ENCODE data around the gene DAZAP2.
A peak's percentile ranks its signal among the peaks of the same experiment; 100 is the strongest.

Gene DAZAP2, protein sequence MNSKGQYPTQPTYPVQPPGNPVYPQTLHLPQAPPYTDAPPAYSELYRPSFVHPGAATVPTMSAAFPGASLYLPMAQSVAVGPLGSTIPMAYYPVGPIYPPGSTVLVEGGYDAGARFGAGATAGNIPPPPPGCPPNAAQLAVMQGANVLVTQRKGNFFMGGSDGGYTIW

DNA sequence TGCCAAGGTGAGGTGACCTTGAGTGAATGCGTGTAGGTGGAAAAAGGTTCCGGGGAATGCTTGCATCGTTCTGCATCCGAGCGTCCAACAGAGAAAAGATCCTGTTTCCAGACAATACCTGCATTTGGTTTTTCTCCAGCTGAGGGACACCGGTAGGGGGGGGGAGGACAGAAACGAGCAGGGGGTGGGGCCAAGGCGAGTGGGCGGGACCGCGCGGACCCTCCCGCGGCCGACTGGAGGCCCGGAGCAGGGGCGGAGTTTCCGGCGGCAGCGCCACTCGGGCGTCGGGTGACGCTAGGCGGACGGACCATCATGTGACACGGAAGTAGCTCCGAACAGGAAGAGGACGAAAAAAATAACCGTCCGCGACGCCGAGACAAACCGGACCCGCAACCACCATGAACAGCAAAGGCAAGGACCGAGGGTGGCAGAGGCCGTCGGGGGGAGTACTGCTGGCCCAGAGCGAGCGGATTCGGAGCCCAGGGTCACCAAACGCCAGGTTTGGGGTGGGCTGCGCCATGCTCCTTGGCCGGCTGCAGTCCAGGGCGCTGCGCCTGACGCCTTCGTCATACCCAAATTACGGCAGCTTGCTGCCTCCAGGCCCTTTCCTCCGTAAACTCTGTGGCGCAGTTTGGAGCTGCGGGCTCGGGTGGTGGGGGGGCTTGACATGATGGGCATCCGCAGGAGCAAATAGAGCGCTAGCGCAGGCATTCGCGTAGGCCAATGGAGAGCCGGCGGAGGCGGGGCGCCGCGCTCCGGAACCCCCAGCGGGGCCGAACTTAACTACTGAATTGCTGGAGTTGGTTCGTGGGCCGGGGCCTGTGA, at the start of gene DAZAP2:
Gene DAZAP2 (plus strand): TSS at position 317 of the 825 bp plus-strand sequence. CDS start 82 bp downstream, at position 399.
- DNase-seq = peak; percentile 96

DNA sequence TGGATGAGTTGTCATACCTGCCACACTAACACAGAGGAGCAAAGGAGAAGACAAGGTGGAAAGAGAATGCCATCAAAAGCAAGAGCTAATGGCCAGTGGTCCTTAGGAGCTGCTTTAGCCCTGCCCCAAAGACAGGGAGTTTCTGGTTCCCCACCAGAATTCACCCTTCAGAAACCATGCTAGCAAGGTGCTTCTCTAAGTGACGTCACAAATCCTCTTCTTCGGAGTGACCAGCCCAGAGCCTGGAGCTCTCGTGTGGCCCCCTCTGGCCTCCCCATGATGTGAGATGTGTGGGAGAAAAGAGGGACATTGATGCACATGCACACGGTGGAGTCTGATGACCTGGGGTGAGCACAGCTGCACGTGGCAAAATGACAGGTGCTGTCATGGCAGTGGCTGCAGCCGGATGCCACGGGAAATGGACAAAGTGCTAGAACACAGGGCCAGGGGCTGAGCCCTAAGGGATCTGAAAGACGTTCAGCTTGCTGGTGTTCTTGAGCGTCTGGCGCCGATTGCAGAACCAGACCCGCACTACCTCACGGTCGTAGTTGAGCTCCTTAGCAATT, 48.8 kb upstream of the DAZAP2 start:
- no peak for DNase-seq

DNA sequence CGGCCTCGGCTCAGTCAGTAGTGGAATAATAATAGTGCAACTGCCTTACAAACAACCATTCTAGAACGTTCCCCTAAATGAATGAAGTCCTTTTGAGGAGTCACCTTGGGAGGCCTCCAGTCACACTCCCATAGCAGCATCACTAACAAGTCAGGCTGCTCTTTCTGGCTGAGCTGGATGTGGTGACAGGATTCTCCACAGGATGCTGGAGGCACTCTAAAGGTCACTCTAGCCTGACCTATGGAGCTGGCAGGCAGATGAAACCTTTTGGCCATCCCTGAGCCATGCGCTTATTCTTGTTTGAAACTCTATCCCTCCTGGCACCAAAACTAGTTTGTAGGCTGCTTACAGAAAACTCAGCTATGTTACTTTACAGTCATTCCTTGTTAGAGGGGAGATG, 47.8 kb upstream of the DAZAP2 start:
- no peak for DNase-seq

DNA sequence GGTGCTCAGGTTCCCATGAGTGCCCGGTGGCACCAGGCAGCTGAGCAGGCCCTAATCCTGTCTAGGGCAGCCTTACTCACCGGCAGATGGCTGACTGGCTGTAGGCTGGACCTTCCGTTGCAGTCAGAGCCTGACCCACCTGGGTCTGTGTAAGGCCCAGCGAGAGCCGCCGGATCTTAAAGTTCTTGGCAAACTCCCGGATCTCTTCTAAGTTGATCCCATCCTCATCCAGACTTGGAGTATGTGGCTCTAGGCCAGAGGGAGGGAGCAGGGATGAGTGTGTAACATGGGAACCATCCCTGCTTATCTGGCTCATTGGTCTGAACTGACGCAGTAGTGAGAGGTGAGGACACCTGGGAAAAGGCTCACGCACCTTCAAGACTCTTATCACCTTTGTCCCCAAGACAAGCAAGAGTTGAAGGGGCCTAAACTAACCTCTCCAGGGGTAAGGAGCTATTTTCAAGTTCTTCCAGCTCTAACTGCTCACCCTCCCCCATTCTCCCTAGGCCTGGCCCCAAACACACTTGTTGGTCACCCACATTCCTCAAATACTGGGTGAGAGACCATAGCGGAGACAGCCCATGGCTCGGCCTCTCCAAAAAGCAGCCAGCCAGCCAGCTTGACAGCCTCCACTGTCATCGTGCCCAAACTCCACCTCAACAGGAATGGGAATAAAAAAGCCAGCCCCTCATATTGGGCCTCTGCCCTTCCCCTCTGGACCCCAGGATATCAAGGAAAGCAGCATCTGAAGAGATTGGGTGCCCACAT, 46.9 kb upstream of the DAZAP2 start:
- no peak for DNase-seq

DNA sequence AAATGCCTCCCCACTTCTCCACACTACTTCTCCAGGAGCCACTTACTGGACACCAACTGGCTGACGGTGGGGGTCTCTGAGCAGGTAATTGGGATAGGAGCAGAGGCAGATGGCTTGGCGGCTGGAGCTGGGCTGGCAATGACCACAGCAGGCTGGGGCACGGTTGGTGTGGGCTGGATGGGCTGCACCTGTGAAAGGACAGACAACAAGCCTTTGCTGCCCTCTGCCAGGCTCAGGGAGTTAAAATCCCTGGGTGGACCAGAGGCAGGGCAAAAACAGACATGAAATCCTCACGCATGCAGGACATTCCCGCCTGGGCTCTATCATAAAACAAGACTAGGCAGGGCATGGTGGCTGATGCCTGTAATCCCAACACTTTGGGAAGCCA, 46.3 kb upstream of the DAZAP2 start:
- no peak for DNase-seq

DNA sequence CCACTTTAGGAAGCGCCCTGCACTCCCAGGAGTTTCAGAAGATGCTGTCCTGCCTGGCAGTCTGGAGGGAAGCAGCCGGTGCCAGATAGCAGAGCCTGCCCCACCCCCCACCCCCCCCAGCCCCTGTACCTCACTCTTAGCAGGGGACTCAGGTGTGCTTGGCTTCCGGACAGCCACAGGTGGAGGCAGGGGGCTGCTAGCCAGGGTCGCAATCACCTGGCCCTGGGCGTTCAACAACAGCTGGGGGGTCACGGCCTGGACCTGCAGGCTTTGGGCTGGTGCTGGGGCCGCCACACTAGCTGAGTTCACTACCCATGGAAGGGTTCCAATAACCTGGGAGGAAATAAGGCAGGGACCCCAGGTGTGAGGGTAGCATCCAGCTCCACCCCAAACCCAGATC, 42.8 kb upstream of the DAZAP2 start:
- DNase-seq = no peak

DNA sequence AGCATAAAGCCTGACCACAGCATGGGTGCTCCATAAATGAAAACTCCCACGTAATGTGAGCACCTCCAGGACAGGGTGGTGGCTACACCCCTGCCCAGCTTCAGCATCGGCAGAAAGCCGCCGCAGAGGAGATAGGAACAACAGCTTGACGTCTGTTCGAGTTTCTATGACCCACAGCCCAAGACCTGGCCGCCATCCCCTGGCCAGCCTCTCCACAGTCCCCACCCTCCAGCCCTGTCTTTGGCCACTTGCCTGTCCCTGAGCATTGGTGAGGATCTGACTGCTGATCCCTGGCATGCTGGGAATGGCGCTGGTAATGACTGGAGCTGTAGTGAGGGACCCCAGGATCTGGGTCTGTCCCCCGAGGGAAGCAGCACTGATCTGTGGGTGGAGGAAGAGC, 42.1 kb upstream of the DAZAP2 start:
- no peak for DNase-seq

DNA sequence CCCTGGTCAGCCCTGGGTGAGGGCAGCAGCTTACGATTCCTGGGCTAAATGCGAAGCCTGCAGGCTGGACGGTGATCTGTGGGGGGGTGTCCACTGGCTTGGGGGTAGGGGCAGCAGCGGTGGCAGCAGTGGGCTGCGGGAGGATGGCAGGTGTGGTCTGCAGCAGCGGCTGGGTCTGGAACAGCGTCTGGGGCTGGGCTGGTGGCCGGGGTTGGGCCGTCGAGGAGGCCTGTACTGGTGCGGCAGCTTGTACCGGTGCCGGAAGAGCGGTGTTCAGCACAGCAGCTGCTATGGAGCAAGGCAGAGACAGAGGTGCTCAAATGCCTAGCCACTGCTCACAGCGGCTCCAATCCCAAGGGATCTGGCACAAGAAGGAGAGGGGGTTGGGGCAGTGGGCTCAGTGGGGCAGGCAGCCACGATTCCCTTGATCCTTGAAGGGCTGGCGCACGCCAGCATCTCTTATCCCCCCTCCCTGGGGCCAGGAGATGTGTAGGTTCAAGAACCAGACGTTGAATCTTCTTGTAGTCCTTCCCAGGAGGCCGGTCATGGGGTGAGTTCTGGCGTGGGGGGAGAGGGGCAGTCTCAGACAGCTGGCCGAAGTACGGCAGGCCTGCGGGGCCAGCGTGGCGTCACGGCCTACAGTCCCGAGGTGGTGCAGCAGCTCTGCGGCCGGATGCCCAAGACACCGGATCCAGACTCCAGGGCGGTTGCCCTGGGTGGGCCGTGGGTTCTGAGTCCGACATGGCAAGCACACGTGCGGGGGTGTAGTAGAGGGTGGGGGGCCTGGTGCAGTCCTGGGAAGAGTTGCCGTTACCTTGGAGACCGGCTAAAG, 40.7 kb upstream of the DAZAP2 start:
- DNase-seq = no peak

DNA sequence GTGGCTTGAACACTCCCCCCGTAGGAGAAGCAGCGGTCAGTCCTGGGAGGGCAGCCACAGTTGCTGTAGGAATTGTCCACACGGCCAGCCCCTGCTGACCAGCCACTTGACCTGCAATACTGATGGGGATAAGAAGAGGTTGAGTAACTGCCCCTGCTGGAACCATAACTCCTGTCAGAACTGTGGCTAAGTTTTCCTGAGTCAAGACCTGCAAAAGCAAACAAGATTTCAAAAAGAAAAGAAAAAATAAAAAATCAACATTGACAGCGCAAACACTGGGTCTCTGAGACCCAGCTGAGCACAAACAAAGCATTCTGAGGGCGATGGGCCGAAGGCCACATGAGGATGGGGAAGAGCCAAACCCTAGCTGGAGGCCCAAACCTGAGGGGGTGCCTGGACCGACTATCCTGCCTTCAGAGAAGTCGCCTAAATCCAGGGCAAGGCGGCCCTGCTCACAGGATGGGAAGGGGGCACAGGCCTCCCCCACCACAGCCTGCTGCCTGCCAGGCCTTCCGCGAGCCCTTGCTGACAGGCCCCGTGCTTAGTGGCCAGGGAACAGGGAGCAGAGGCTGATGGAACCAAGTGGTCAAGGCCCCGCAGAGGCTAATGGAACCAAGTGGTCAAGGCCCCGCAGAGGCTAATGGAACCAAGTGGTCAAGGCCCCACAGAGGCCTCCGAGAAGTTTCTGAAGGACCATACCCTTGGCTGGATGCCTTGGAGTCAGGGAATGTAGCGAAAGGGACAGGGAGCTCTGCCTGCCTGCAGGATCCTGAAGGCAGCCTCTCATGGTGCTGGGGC, 39.9 kb upstream of the DAZAP2 start:
- no peak for DNase-seq

DNA sequence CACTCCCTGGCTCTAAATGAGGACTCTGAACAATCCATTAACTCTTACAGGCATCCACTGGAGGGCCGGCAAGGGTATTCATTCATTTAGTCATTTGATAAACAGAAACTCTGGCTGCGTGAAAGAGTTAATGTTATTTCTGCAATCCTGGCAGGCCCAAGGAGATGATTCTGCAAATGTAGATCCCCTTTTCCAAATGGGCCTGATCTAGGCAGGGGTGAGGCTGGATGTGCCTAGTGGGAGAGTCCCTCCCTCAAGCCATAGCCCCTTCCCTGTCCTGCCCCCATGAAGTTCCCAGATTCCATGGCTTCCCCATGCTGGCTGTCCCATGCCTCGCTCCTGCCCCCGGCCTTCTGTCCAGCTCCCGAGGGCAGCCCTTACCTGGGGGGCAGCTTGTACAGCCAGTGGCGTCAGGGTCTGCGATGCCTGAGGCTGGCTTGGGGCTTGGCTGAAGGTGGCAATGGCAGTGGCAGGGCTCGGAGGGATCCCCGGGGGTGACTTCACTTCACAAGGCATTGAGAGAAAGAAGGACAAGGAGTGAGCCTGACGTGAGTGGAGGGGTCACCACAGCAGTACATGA, 39.2 kb upstream of the DAZAP2 start:
- DNase-seq = no peak

DNA sequence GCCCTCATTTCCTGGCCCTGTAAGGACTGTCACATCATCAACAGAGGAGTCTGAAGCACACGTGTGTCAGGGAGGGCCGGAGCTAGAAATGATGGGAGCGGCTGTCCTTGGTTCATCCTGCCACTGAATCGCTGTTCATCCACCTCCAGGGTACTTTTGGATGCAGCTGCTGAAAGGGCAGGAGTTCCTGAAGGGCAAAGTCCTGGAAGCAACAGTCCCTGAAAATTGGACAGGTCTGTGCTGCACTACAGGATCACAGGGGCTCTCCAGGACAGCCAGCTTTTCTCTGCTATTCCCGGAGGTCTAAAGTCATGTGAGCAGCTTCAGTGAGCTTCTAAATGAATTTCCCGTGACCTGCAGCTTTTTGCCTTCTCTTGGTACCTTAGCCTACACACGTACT, 38.5 kb upstream of the DAZAP2 start:
- DNase-seq = no peak

DNA sequence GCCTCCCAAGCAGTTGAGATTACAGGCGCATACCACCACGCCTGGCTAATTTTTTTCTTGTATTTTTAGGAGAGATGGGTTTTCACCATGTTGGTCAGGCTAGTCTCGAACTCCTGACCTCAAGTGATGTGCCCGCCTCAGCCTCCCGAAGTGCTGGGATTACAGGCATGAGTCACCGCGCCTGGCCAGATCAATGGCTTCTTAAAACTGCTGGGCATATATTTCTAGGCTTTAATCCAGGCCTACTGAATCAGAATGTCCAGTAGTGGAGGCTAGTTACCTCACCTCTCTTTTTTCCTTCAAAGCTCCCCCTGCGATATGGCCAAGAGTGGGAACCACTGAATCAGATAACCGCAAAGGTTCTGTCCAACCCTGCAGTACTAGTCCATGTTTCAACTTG, 37.8 kb upstream of the DAZAP2 start:
- no peak for DNase-seq

DNA sequence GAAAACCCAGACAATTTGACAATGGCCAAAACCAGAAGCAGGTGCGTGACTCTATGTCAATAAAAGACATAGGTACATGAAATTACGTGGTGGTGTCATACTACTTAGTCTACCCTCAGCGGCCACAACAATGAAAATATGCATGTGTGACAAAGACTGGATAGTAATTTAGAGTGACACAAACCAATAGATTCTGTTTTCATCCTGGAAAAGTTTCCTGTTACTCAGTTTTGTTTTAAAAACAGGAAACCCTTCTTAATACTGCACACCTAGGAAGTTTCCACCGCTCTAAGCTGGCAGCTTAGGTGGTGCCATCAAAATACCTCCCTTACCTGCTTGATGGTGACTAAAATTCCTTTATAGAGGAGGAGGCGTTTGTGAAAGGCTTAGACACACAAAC, 35.9 kb upstream of the DAZAP2 start:
- DNase-seq = no peak

DNA sequence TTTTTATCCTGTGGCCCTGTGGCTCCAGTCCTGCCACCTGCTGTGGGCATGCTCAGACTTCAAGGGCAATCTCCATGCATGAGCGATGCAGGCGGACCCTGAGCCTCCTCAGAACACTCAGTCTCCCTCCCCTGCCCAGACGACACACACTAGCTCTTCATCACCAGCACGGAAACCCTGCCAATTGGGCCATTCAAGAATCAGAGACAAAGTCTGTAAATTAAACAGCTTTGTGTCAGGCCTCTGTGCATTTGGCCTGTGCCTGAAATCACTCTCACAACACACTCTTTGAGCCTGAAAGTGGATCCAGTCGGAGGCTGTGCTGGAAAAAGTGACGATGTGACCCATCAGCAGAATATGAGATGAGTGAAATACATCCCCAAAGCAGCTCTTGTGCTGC, 33.3 kb upstream of the DAZAP2 start:
- DNase-seq = no peak

DNA sequence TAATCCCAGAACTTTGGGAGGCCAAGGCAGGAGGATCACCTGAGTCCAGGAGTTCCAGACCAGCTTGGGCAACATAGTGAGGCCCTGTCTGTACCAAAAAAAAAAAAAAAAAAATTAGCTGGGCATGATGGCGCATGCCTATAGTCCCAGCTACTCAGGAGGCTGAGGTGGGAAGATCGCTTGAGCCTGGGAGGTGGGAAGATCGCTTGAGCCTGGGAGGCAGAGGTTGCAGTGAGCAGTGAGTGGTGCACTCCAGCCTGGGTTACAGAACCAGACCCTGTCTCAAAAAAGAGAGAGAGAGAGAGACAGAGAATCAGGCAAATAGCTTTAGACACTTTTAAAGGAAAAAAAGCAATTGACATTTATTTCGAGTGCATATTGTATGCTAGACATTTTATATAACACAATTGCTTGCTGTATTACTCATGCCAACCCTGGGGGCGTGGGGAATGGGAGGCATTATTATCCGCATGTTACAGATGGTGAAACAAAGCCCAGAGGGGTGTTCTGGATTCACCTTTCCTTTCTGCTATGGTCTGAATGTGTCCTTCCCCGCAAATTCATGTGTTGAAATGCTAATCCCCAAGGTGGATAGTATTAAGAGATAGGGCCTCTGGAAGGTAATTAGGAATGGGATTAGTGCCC, 30.5 kb upstream of the DAZAP2 start:
- DNase-seq = no peak

DNA sequence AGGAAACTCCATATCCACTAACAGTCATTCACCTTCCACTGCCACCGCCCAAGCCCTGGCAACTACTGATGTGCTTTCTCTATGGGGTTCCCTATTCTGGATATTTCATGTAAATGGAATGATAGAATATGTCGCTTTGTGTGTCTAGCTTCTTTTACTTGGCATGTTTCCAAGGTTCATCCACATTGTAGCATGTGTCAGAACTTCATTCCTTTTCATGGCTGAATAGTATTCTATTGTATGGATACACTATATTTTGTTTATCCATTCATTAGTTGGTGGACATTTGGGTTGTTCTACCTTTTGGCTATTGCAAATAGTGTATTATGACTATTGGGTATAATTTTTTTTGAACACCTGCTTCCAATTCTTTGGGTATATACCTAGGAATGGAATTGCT, 29.4 kb upstream of the DAZAP2 start:
- no peak for DNase-seq

DNA sequence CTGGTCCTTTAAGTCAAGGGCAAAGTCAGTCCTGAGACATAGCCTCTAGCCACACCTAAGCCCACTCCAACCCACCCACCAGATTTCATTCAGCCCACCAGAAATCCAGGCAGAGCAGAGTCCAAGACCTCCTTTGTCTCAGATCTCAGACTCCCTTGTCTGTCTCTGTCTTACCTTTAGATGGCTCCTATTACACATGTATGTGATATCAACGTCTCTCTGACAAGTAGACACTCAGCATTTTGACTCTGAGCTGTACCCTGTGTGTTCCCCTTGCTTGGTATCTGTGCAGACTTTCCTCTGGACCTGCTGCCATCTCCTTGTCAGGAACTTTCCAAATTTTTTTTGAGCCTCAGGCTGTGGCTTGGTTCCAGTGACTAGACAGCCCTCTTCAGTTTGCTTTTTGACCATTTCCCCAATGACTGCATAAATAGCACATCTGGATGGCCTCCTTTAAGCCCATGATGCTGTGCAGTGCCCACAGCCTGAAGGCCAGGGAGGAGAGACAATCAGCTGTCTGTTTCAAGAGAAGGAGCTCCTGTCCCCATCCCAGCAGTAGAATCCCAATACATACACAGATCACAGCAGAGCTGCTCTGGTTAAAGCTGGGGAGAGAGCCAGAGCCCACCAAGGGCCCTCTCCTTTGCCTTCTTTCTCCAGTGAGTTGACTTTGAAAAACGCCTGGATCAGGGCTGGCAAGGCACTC, 27.8 kb upstream of the DAZAP2 start:
- no peak for DNase-seq

DNA sequence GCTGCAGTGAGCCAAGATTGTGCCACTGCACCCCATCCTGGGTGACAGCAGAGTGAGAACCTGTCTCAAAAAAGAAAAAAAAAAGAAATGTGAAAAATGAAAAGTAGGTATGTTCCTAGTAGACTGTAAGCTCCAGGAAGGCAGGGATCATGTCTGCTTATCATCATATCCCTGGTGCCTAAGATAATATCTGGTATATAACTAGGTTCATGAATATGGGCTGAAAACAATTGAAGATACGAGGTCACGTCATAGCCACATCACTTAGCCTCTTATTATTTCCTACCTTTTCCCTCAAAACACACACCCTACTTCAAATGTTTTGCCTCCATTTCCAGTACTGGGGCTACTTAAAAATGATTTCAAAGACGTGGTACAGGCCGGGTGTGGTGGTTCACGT, 23.7 kb upstream of the DAZAP2 start:
- no peak for DNase-seq

DNA sequence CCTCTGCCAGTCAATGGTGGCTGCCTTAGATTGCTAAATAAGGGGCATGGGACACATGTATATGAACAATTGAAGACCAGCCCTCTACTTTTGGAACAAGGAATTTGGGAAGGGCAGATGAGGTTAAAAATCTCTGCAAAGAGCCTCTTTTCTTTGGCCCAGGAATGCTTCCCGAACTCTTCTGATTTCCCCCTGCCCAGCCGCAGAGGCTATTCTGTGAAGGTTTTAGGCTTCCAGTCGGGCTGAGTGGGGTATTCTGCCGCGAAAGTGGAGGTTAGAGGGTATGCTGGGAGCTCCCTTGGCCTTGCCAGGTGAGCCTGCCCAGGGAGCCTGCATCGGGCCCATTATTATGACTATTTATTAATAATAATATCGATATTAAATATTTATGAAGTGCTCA, 22.0 kb upstream of the DAZAP2 start:
- no peak for DNase-seq
